Stimulated activated CD8-positive, alpha-beta memory T cell treated with anti-CD3 and anti-CD28 coated beads, Interleukin-12 subunit alpha, Interleukin-12 subunit beta, amount 100 ng/mL, for 24 hours (primary cell): ENCODE data around the gene TRIM74.
"Not testable (repeated sequence)": the region's sequence is repeated elsewhere in the genome, so short reads cannot be mapped to it uniquely, and the experiment has no call there.

Experiments
- DNase-seq: peaks from one replicate; pipeline ENCODE4 v3.0.0-alpha.2; 2020; ENCODE audit errors: extremely low read depth

Gene TRIM74

DNA sequence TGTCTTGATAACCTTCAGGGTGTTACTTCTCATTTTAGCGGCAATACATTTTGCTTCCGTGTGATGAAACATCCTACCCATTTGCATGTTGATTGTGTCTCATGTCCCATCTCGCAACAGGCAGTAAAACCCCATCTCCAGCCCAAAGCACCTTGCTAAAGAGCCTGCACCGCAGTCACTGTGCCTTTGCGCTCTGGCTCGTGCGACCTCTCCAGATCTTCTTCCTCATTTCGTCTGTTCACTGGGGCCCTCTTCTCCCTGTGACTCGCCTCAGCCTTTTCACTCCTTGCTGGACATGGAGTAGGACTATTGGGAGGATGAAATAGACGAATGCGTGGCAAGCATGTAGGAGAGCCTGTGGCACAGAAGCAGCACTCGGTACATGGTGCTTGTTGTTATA lies 57.9 kb downstream of the TRIM74 start:
- not testable (repeated sequence) for DNase-seq
